Measurements from ENCODE around the gene CAPS.

GRCh38 chr19:5922161-5922545, 8.1 kb downstream of the CAPS start:
- TF ChIP-seq REST (IDR thresholded peaks at IDR 0.05; ENCODE audit: insufficient read depth in 1 of 2, low read depth in 2 of 2, low read length in 2 of 2) (no peak), POLR2AphosphoS5 (IDR thresholded peaks at IDR 0.05; ENCODE audit: low read depth, low read length) (no peak), TAF1 (IDR thresholded peaks at IDR 0.05; ENCODE audit: borderline replicate concordance, insufficient read depth, low read length) (no peak), FOXP2 (optimal IDR thresholded peaks at IDR 0.05; ENCODE audit: borderline replicate concordance, extremely low read depth, extremely low read length, insufficient read depth) (no peak), SIN3A (IDR thresholded peaks at IDR 0.05; ENCODE audit: borderline replicate concordance, insufficient read depth, low read length) (no peak)

Data from PFSK-1 (cell line).